ENCODE data around the gene USP6NL. TPM values are rescaled to one million over a fixed set of nuclear protein-coding genes. Genes with fewer than 3 reads are reported as not detected.
A peak's percentile ranks its signal among the peaks of the same experiment; 100 is the strongest.

Gene USP6NL
- total and polyA plus RNA-seq, 2 of the 13 experiments (the other 11 are each of a cell fraction or from before 2014, with no cell fraction given), result 10.5 to 22.9 TPM

DNA sequence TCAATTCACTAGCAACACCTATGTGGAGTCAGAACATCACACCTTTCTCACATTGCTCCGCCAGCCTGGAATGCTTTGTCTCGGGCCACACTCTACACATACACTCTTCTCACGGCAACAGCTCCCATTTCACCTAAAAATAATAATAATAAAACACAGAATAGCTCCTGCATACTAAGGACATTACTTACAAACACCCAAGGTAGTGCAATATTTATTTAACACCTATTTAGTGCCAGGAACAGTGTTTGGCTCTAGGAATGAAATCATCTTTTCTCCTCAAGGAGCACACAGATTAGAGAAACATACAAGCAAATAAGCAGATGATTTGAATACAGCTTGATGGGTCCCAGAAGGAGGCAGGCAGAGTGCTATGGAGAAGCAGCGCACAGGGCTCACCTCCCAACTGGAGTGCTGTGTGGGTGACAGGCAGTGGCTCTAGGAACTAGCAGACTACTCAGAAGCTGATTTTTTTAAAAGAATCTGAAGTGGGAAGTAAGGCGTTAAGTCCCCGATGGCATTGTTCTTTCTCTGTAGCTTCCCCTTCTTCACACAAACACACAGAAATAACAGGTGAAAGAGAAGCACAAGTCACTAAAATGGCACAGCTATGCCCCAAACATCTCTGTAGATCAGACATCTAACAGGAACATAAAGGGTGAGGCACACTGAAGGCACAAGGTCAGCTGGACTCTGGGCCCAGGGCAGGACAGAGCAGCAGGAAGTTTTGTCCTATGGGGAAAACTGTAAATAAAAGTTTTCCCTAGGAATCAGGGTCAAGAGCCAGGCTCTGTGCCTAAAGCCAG is 16.7 kb downstream of the USP6NL start (continued):
- TF ChIP-seq BCL6 (CRISPR knock-in tag; IDR thresholded peaks at IDR 0.05), result peak; percentile 48; the same call in 1 of the 2 replicates
- peak; percentile 61; the same call in 1 of the 2 replicates for TF ChIP-seq HMG20A (CRISPR knock-in tag; IDR thresholded peaks at IDR 0.05; ENCODE audit: borderline replicate concordance)
- TF ChIP-seq PHF21A (CRISPR knock-in tag; IDR thresholded peaks at IDR 0.05), result peak; percentile 60
- peak; percentile 55 for TF ChIP-seq NR2F2 (IDR thresholded peaks at IDR 0.05; ENCODE audit: borderline replicate concordance, low read depth)
- TF ChIP-seq POGZ (CRISPR knock-in tag; IDR thresholded peaks at IDR 0.05), result peak; percentile 70
- no peak for TF ChIP-seq ZNF800 (CRISPR knock-in tag; IDR thresholded peaks at IDR 0.05)
- TF ChIP-seq ZNF513 (CRISPR knock-in tag; conservative IDR thresholded peaks at IDR 0.05), result no peak
- no peak for TF ChIP-seq RFX3 (CRISPR knock-in tag; IDR thresholded peaks at IDR 0.05)
- no peak for TF ChIP-seq FLYWCH1 (CRISPR knock-in tag; IDR thresholded peaks at IDR 0.05)
- peak; percentile 62; the same call in 1 of the 2 replicates for TF ChIP-seq HNF4G (IDR thresholded peaks at IDR 0.05; ENCODE audit: borderline replicate concordance, low read depth, low read length)
- peak; percentile 46; the same call in 1 of the 2 replicates for TF ChIP-seq HNF4G (CRISPR knock-in tag; IDR thresholded peaks at IDR 0.05; ENCODE audit: borderline replicate concordance, low read depth)
- TF ChIP-seq, protein P1, sequence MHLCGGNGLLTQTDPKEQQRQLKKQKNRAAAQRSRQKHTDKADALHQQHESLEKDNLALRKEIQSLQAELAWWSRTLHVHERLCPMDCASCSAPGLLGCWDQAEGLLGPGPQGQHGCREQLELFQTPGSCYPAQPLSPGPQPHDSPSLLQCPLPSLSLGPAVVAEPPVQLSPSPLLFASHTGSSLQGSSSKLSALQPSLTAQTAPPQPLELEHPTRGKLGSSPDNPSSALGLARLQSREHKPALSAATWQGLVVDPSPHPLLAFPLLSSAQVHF (CRISPR knock-in tag; IDR thresholded peaks at IDR 0.05), result no peak
- TF ChIP-seq ZBED4 (CRISPR knock-in tag; IDR thresholded peaks at IDR 0.05; ENCODE audit: borderline replicate concordance), result 0 out of 2 replicates have a peak, but pooled peaks have one; percentile 7
- TF ChIP-seq PCBP2 (optimal IDR thresholded peaks at IDR 0.05; ENCODE audit: low read depth, low read length, poor library complexity, severe bottlenecking), result no peak
- peak; percentile 71 for TF ChIP-seq SALL1 (CRISPR knock-in tag; IDR thresholded peaks at IDR 0.05)
- peak; percentile 55; the same call in 1 of the 2 replicates for TF ChIP-seq FOXA3 (CRISPR knock-in tag; IDR thresholded peaks at IDR 0.05)
- TF ChIP-seq HDAC1 (CRISPR knock-in tag; IDR thresholded peaks at IDR 0.05), result peak; percentile 13; the same call in 1 of the 2 replicates

Data from HepG2 (cell line).